HFF-Myc (cell line): Measurements from ENCODE around the gene NR6A1.

ENCODE experiments used
- DNase-seq: peaks from one replicate; pipeline ENCODE4 v3.0.0-alpha.2; 2011; ENCODE audit warnings: low read depth; ENCODE audit errors: extremely low read depth
- H3K4me3 ChIP-seq: replicated peaks from 2 replicates; pipeline ENCODE4 v1.5.1; 2011; ENCODE audit warnings: low read depth, mild to moderate bottlenecking, control low read depth, low read length
- TF ChIP-seq, protein P1 (sequence below): IDR thresholded peaks from 2 replicates; pipeline ENCODE4 v1.5.1; 2012; ENCODE audit warnings: mild to moderate bottlenecking, low read depth, low read length, control low read depth; ENCODE audit errors: missing control alignments

Gene NR6A1

DNA sequence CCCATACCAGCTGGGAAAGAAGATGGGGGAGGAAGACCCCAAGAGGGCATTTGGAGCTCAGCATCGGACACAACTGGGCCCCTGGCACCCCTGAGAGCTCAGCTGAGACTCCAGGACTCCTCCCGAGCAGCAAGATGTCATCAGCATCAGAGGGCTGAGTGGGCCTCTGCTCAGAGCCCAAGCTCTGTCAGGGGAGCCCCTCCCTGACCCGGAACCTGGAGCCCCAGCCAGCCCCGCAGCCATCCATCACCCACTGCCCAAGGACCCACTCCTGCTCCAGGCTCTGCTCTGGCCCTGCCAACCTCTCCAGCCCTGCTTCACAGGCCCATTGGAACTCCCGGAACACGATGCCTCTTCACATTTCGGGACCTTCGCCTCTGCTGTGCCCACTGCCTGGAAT lies 273.7 kb downstream of the NR6A1 start:
- H3K4me3 ChIP-seq: no peak overlapping the region
- TF ChIP-seq, protein P1, sequence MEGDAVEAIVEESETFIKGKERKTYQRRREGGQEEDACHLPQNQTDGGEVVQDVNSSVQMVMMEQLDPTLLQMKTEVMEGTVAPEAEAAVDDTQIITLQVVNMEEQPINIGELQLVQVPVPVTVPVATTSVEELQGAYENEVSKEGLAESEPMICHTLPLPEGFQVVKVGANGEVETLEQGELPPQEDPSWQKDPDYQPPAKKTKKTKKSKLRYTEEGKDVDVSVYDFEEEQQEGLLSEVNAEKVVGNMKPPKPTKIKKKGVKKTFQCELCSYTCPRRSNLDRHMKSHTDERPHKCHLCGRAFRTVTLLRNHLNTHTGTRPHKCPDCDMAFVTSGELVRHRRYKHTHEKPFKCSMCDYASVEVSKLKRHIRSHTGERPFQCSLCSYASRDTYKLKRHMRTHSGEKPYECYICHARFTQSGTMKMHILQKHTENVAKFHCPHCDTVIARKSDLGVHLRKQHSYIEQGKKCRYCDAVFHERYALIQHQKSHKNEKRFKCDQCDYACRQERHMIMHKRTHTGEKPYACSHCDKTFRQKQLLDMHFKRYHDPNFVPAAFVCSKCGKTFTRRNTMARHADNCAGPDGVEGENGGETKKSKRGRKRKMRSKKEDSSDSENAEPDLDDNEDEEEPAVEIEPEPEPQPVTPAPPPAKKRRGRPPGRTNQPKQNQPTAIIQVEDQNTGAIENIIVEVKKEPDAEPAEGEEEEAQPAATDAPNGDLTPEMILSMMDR: no peak

DNA sequence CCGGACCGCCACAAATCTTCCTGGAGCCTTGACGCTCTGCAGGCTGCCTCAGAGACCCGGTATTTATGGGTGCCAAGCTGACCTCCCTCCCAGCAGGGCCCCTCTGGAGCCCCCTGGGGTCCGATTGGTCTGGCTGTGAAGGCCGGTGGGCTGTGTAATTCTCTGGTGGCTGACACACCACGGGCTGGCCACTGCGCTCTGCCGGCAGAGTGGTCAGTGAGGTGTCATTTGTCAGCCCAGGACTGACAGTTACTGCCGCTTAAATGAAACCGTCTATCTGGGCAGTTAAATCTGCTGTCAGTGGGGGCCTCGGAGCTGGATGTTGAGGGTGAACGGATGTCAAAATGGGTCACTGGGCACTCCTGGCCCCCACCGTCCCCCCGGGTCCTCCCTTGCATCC lies 274.6 kb downstream of the NR6A1 start:
- no peak overlapping the region for H3K4me3 ChIP-seq
- TF ChIP-seq, protein P1: no peak
- no peak for DNase-seq

More for the DNA sequence above, 273.7 kb downstream of the NR6A1 start:
- no peak for DNase-seq

DNA sequence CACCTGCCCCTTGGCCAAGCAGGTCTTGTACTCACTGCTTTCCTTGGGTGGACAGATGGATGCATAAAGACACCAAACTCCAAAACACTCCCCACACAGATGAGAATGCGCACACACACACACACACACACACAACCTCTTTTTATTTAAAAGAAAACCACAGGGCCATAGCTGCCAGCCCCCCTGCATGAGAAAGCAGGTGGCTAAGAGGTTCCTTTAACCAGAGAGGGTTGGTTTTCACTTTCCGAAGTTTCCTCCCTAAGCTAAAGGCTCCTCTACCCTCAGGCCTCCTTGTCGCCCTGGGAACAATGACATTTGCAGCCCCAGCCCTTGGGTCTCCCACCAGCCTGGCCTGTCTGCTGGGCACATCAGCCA lies 275.0 kb downstream of the NR6A1 start:
- no peak for DNase-seq
- H3K4me3 ChIP-seq: no peak overlapping the region
- TF ChIP-seq, protein P1: no peak

DNA sequence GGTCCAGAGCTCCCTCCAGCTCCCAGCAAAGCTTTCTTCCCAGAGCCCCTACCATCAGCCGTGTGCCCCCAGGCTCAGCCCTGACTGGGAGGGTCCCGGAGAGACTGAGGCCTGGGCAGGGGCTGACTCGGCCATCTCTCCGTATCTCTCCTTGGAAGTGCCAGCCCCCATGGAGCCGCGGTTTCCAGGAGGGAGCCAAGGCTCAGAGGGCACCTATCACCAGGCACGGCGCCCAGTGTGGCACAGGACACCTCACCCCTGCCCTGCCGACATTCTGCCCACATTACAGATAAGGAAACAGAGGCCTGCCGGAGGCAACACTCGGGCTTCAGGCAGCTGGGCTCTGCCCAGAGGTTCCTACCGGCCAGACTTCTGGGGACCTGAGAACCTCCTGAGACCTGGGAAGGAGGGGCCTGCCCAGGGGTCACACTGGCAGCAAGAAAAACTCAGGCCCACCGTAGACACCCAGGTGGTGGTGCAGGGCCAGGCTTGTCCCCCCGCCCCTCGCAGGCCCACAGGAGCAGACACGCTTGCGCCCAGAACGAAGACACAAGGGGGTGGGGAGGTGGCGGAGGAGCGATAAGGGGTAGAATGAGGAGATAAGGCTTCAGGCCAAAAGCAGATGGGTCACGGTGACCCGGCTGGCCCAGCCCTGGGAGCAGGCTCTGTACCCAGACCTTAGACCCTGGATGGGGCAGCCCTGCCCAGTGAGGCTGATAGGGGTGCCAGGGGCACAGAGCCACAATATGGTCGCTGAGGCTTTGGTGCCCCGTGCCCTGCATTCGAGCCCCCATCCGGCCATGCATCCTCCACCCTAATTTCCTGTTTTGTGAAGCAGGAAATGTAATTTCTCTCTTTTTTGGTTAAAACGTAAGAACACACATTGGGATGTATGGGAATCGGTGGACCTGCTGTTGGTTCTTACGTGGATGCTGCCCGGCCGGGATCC lies 275.7 kb downstream of the NR6A1 start:
- no peak for DNase-seq
- no peak overlapping the region for H3K4me3 ChIP-seq
- TF ChIP-seq, protein P1: no peak

DNA sequence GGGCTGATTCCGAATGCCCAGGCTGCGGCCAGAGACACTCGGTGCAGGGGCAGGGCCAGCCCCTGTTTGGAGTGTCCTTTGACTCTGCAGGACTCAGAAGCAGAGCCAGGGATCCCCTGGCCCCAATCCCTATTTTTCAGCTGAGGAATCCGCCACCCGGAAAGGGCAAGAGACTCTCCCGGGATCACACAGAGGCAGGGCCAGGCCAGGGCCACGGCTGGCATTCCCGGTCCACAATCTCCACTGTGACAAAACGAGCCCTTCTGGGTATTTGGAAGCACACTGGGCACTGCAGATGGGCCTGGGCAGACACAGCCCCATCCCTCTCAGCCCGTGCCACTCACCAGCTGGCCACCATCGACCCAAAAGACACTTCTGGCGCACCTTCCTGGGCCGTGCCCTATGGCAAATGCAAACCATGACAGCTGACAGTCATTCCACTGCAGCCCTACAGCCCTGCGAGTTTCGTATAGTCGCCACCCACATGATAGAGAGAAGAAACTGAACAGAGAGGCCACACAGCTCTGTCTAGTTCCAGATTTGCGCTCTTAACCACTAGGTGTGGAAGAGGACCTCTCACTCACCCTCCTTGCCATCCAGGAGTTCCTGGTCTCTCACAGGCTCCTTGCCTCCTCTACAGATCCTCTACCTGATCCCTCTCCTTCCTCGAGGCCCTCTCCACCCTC lies 277.2 kb downstream of the NR6A1 start:
- H3K4me3 ChIP-seq: no peak overlapping the region
- TF ChIP-seq, protein P1: no peak
- no peak for DNase-seq

DNA sequence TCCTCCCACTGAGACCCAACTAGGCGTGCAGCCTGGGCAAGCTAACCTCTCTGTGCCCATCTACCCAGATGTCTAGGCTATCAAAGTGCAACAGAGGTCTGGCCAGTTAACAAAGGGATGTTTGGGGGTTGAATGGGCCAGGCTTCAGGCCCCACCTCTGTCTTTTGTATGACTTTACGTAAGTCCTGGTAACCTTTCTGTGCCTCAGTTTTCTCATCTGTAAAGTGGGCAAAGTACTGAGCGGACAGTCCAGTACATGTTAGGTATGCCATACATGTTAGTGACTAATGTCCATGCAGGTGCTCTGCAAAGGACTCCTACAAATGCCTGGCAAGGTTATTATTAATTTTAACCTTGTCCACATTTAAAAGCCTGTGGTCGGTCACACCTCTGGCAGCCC lies 277.9 kb downstream of the NR6A1 start:
- H3K4me3 ChIP-seq: no peak overlapping the region
- TF ChIP-seq, protein P1: no peak
- no peak for DNase-seq
